ENCODE data around the gene KIF5B. TPM values are rescaled to one million over a fixed set of nuclear protein-coding genes. Genes with fewer than 3 reads are reported as not detected.

KIF5B gene
- total and polyA plus RNA-seq, 2 donors (not counting 3 experiments of a cell fraction or from before 2014, with no cell fraction given), result 24.7 to 159 TPM

DNA sequence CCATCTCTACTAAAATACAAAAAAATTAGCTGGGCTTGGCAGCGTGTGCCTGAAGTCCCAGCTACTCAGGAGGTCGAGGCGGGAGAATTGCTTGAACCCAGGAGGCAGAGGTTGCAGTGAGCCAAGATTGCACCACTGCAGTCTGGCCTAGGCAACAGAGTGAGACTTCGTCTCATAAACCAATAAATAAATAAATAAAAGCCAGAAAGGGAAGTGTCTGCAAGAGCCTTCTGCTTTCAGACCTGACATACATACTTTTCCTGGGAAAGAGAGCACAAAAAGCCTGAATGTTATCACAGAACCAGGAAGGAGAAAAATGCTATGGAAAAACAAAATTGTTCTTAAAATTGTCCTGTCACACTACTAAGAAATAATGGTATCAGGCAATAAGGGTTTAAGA is 4.1 kb upstream of the KIF5B start:
- no TSS peak for BruUV-seq (replicated peaks)
- DNase-seq (ENCODE audit: low read depth, low spot score) (no peak), FAIRE-seq (no peak)
- Histone ChIP-seq H3K4me2 (ENCODE audit: insufficient read depth, low read length) (no peak overlapping the region), H3K4me1 (ENCODE audit: control insufficient read depth, extremely low read depth, insufficient read depth, low read length) (peaks cover 5% of the 10 kb centered on the region), H3K27ac (ENCODE audit: insufficient read depth, low read depth, low read length) (no peak overlapping the region), H4K20me1 (replicated peaks; ENCODE audit: control insufficient read depth, extremely low read depth, insufficient read depth, low read length) (no peaks in the 10 kb centered on the region), H3K27me3 (ENCODE audit: control insufficient read depth in 2 of 2, insufficient read depth in 2 of 2, low read length in 2 of 2) (no peaks in the 10 kb centered on the region), H3K79me2 (ENCODE audit: control insufficient read depth, insufficient read depth, low read length) (peaks cover 9% of the 10 kb centered on the region), H3K9me1 (replicated peaks; ENCODE audit: control insufficient read depth, extremely low read depth, insufficient read depth, low read length) (no peaks in the 10 kb centered on the region), H2AFZ (ENCODE audit: low read depth, low read length) (no peak overlapping the region), H3K4me3 (replicated peaks in 1 of 3; ENCODE audit: insufficient read depth in 1 of 3, low read depth in 1 of 3, low read length in 3 of 3) (no peak overlapping the region), H3K36me3 (ENCODE audit: control insufficient read depth in 2 of 2, extremely low read depth in 1 of 2, insufficient read depth in 2 of 2, low read length in 2 of 2) (no peaks in the 10 kb centered on the region), H3K9me3 (replicated peaks; ENCODE audit: control insufficient read depth, insufficient read depth, low read length) (no peaks in the 10 kb centered on the region), H3K9ac (replicated peaks; ENCODE audit: extremely low read depth, insufficient read depth, low read length) (no peak overlapping the region)
- POLR2A ChIA-PET, result no interaction called here
- intact Hi-C loops (cut with micrococcal nuclease), result no loop called here
- CTCF ChIA-PET, result interaction anchor here (0.9 kb wide), 1 partner anchor 95 kb away, joined by 3 read pairs; no protein-coding TSS in a partner anchor
- dilution Hi-C loops (cut with MboI; ENCODE audit: extremely low pct_ligation_motif_present, low sequenced_read_pairs), result no loop called here
- TF ChIP-seq POLR2A (IDR thresholded peaks at IDR 0.05; ENCODE audit: low read depth, low read length), result no peak
- no peak for TF ChIP-seq JUN (IDR thresholded peaks at IDR 0.05; ENCODE audit: borderline replicate concordance, insufficient read depth, insufficient read length, low read depth)
- no peak for TF ChIP-seq MYC (IDR thresholded peaks at IDR 0.05; ENCODE audit: low read depth, low read length)
- TF ChIP-seq EZH2 (IDR thresholded peaks at IDR 0.05; ENCODE audit: borderline replicate concordance, low read depth, low read length, severe bottlenecking), result no peak
- no peak for TF ChIP-seq FOS (IDR thresholded peaks at IDR 0.05; ENCODE audit: borderline replicate concordance, insufficient read depth, low read length)
- TF ChIP-seq, protein P1, sequence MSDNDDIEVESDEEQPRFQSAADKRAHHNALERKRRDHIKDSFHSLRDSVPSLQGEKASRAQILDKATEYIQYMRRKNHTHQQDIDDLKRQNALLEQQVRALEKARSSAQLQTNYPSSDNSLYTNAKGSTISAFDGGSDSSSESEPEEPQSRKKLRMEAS (IDR thresholded peaks at IDR 0.05; ENCODE audit: insufficient read depth, insufficient read length), result no peak
- no peak for TF ChIP-seq GATA2 (IDR thresholded peaks at IDR 0.05; ENCODE audit: insufficient read depth, insufficient read length, low read depth, low read length)
- TF ChIP-seq CTCF (IDR thresholded peaks at IDR 0.05; ENCODE audit: extremely low read depth in 1 of 2, insufficient read depth in 1 of 2, low read depth in 1 of 2, low read length in 2 of 2), result no peak
- no peak for TF ChIP-seq POLR2AphosphoS5 (IDR thresholded peaks at IDR 0.05; ENCODE audit: insufficient read depth, low read depth, low read length)
